A549 (cell line): Measurements from ENCODE around the gene LRRC63. TPM values are rescaled to one million over a fixed set of nuclear protein-coding genes. Genes with fewer than 3 reads are reported as not detected.
A peak's percentile ranks its signal among the peaks of the same experiment; 100 is the strongest.
"Not testable (repeated sequence)": the region's sequence is repeated elsewhere in the genome, so short reads cannot be mapped to it uniquely, and the experiment has no call there.

Source experiments
- ATAC-seq, 2 experiments: fragments of 200-7000 bp in 1 of 2; fragments of >200 bp in 1 of 2; cut with Nextera tagmentation in 1 of 2; cut with Tn5 transposase in 1 of 2; 3 replicates each; pipeline versions ENCODE4 v1.8.0 to v1.9.1; 2018 to 2020; ENCODE audit warnings: mild to moderate bottlenecking in 1 of 2, moderate library complexity in 1 of 2
- CTCF ChIA-PET: fragments of 300-600 bp; sonication (Branson Sonifier 250); formaldehyde crosslinking; extraction: SDS; loops from one replicate; lab custom pipeline; 2021; ENCODE audit warnings: antibody characterized with exemption, inconsistent platforms; lab: Yijun Ruan, JAX
- POLR2A ChIA-PET: fragments of 350-600 bp; formaldehyde crosslinking; extraction: SDS; loops from one replicate; lab custom pipeline; 2021; ENCODE audit warnings: antibody characterized with exemption, inconsistent platforms; lab: Yijun Ruan, JAX
- DNase-seq, 2 experiments: peaks; one replicate each; pipeline versions ENCODE4 v3.0.0 to v3.0.0-alpha.2; 2011 to 2016; ENCODE audit warnings: low read depth in 1 of 2, low spot score in 1 of 2
- FAIRE-seq: peaks from 2 replicates; lab custom pipeline; 2011; peaks lifted over from hg19 to GRCh38; lab: Jason Lieb, UNC
- H3K27ac ChIP-seq, 2 experiments: fragments of >200 bp; sonication (Bioruptor Twin); formaldehyde crosslinking; 3 replicates each; pipeline ENCODE4 v1.5.1; 2016 to 2017
- H3K4me1 ChIP-seq: fragments of >200 bp; sonication (Bioruptor Twin); formaldehyde crosslinking; 3 replicates; pipeline ENCODE4 v1.6.1; 2016
- H3K4me2 ChIP-seq: fragments of >200 bp; sonication (Bioruptor Twin); formaldehyde crosslinking; 3 replicates; pipeline ENCODE4 v1.6.1; 2016
- H3K4me3 ChIP-seq: fragments of >200 bp; sonication (Bioruptor Twin); formaldehyde crosslinking; 3 replicates; pipeline ENCODE4 v1.5.1; 2016
- H3K9me3 ChIP-seq: fragments of >200 bp; sonication (Bioruptor Twin); formaldehyde crosslinking; 3 replicates; pipeline ENCODE4 v1.6.1; 2016
- BHLHE40 ChIP-seq: IDR thresholded peaks from 2 replicates; pipeline ENCODE4 v1.6.1; 2012; ENCODE audit warnings: low read depth, low read length, inconsistent platforms
- CHD2 ChIP-seq: fragments of 150-350 bp; IDR thresholded peaks from 2 replicates; pipeline ENCODE4 v1.6.1; 2014; ENCODE audit warnings: low read length; ENCODE audit not compliant: partially characterized antibody
- CTCF ChIP-seq: fragments of >200 bp; sonication (Bioruptor Twin); formaldehyde crosslinking; IDR thresholded peaks from 3 replicates; pipeline ENCODE4 v1.5.1; 2016
- E2F6 ChIP-seq: IDR thresholded peaks from 2 replicates; pipeline ENCODE4 v1.6.1; 2012; ENCODE audit warnings: low read depth, borderline replicate concordance
- ESRRA ChIP-seq: fragments of 150-350 bp; IDR thresholded peaks from 2 replicates; pipeline ENCODE4 v1.6.1; 2014; ENCODE audit warnings: mild to moderate bottlenecking, low read length, borderline replicate concordance
- FOXS1 ChIP-seq: fragments of 250-450 bp; sonication (Bioruptor Pico); IDR thresholded peaks from 2 replicates; pipeline ENCODE4 v1.5.0; 2020; ENCODE audit warnings: mild to moderate bottlenecking, moderate library complexity
- GATA3 ChIP-seq: IDR thresholded peaks from 2 replicates; pipeline ENCODE4 v1.6.1; 2012; ENCODE audit warnings: borderline replicate concordance
- HES2 ChIP-seq: fragments of >200 bp; sonication (Bioruptor Twin); formaldehyde crosslinking; IDR thresholded peaks from 2 replicates; pipeline ENCODE4 v1.6.1; 2016
- HOXB5 ChIP-seq: fragments of 250-450 bp; sonication (Bioruptor Pico); IDR thresholded peaks from 2 replicates; pipeline ENCODE4 v1.5.0; 2020; ENCODE audit warnings: mild to moderate bottlenecking, moderate library complexity
- MAX ChIP-seq: IDR thresholded peaks from 2 replicates; pipeline ENCODE4 v1.6.1; 2012
- NFE2L2 ChIP-seq: fragments of 150-350 bp; conservative IDR thresholded peaks from 2 replicates; pipeline ENCODE4 v1.6.1; 2014; ENCODE audit warnings: low read length
- NPAS2 ChIP-seq: fragments of 250-450 bp; sonication (Bioruptor Pico); IDR thresholded peaks from 2 replicates; pipeline ENCODE4 v1.8.0; 2022; ENCODE audit warnings: mild to moderate bottlenecking, moderate library complexity, borderline replicate concordance
- PBX3 ChIP-seq: IDR thresholded peaks from 2 replicates; pipeline ENCODE4 v1.6.1; 2012
- PHF8 ChIP-seq: fragments of 200-600 bp; sonication (generic); IDR thresholded peaks from 2 replicates; pipeline ENCODE4 v1.6.1; 2016; ENCODE audit warnings: low read depth, mild to moderate bottlenecking, antibody characterized with exemption, moderate library complexity, borderline replicate concordance
- POLR2A ChIP-seq: IDR thresholded peaks from 2 replicates; pipeline ENCODE4 v1.6.1; 2012; ENCODE audit warnings: mild to moderate bottlenecking, low read length
- RARB ChIP-seq: fragments of 250-450 bp; sonication (Bioruptor Pico); IDR thresholded peaks from 2 replicates; pipeline ENCODE4 v1.8.0; 2021; ENCODE audit warnings: mild to moderate bottlenecking, moderate library complexity
- RFX5 ChIP-seq: fragments of 450-650 bp; IDR thresholded peaks from 2 replicates; pipeline ENCODE4 v1.7.1; 2014; ENCODE audit warnings: antibody characterized with exemption, mild to moderate bottlenecking, moderate library complexity
- SMC3 ChIP-seq: fragments of >200 bp; sonication (Bioruptor Twin); formaldehyde crosslinking; IDR thresholded peaks from 3 replicates; pipeline ENCODE4 v1.6.1; 2018; ENCODE audit warnings: inconsistent platforms
- SREBF2 ChIP-seq: fragments of 450-650 bp; IDR thresholded peaks from 2 replicates; pipeline ENCODE4 v1.6.1; 2014; ENCODE audit warnings: mild to moderate bottlenecking, moderate library complexity
- USF2 ChIP-seq: fragments of 450-650 bp; IDR thresholded peaks from 2 replicates; pipeline ENCODE4 v1.6.1; 2014; ENCODE audit warnings: antibody characterized with exemption
- ZSCAN20 ChIP-seq: fragments of 250-450 bp; sonication (Bioruptor Pico); IDR thresholded peaks from 2 replicates; pipeline ENCODE4 v1.8.0; 2022; ENCODE audit warnings: mild to moderate bottlenecking, moderate library complexity
- WGBS: methylation state at CpG from one replicate; pipeline ENCODE4 v1.1.6; 2017; ENCODE audit errors: missing lambda C conversion rate; 5-methylcytosine and 5-hydroxymethylcytosine counted together
- polyA minus RNA-seq: library from RNA; depleted of rRNA, polyadenylated mRNA; stranded (reverse); fragments of >200 nt; gene quantifications from 2 replicates; pipeline ENCODE4 v1.2.3, GENCODE V29; 2011; rRNA and poly(A)+ RNA removed
- polyA plus RNA-seq, 4 experiments: library from polyadenylated mRNA; depleted of rRNA in 3 of 4; stranded (reverse); fragments of >200 nt; fragmentation: RNase III in 1 of 4; extraction: RNeasy Plus Mini Kit Qiagen cat#74134 plus additional on column Dnase treatment in 1 of 4; gene quantifications; 2 replicates in 3 of 4; 3 replicates in 1 of 4; pipeline ENCODE4 v1.2.3, GENCODE V29; 2011 to 2017
- TF ChIP-seq, protein P1 (sequence below): fragments of 250-450 bp; sonication (Bioruptor Pico); IDR thresholded peaks from 2 replicates; pipeline ENCODE4 v1.5.0; 2021; ENCODE audit warnings: mild to moderate bottlenecking, moderate library complexity, borderline replicate concordance

Gene LRRC63, protein sequence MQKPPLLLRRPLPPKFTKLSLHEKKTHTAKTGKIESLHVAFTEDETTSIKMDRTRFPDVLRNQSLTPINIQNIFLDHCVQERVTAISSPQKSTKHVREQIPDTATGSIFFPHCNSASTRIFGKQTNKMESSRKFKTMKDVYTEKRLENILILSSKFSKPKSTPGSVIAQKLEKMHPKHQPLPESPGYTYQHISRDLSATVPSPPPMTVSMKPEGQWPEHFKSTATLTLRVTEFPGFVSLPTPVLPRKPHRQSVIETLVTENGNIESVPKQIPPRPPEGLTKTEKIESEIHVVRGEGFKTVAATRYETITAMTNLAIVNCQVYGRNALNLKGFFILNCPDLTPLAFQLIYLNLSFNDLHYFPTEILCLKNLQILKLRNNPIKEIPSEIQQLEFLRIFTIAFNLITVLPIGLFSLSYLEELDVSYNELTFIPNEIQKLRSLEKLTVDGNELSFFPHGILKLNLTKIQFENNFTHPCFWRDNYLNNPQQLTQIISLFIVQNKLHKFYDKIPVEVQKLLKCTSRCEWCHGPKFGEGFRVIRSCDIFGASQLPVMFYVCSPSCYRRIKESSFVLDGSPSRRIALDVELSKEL
- polyA plus RNA-seq (2011; rRNA removed) (0.19 and 0.26 TPM in 2 replicates), polyA plus RNA-seq (2017; fragmentation: RNase III; extraction: RNeasy Plus Mini Kit Qiagen cat#74134 plus additional on column Dnase treatment) (0.04 to 0.06 TPM in 2 of 3 replicates, not detected in the other), polyA minus RNA-seq (0.17 TPM in 1 of 2 replicates, not detected in the other)
- polyA plus RNA-seq (2012; cell fraction: cytosol; rRNA removed), result 0.03 and 0.09 TPM in 2 replicates
- polyA plus RNA-seq (2012; cell fraction: nucleus; rRNA removed), result 0.02 and 0.07 TPM in 2 replicates

DNA sequence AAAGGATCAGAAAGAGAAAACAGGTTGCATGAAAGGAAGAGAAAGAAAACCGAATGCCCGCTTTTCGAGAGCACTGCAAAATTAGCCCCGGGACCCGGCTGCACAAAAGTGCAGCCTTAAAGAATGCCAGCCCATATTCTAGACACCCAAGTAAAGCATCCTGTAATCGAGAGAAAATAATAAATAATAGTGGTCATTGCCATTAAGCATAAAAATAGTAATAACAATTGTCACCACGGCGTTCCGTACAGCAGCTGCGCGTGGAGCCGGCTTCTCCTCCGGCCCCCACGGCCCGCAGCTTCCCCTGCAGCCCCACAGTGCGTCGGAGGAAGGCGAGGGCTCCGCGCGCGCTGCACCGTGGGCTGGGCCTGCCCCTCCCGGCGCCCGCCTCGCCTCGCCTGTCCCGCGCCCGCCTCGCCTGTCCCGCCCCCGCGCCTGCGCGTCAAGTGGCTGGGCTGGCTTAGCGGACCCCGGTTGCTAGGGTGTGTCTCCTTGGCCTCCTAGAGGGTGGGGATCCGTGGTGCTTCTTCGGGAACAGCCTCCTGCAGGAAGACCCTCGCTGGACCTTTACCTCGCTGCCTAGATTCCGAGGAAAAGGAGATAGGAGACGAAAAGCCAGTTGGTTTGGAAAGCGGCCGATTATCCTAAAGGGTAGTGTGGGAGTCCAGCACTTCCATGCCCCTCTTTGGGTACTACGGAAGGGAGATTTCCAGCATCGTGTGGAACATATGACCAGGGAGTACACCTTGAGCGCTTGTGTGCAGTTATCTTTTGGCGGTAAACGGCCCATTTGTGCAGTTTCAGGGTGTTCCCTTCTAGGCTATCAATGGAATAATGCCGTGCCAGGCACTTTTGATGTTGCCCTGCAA lies at the start of gene LRRC63:
TSS of gene LRRC63 (plus strand) at position 446 of the 869 bp plus-strand sequence. CDS start 1,107 bp downstream, outside the sequence.
- FAIRE-seq (no peak), ATAC-seq (peak; percentile 99 to 100), DNase-seq (peak; percentile 38 to 69)
- ChIA-PET CTCF (no interaction called here), POLR2A (no interaction called here)
- H3K4me2 ChIP-seq, result peak within 1 kb of the TSS; percentile 93
- TF ChIP-seq FOXS1 (CRISPR knock-in tag) (no peak), NPAS2 (CRISPR knock-in tag) (no peak), MAX (peak; percentile 73), PHF8 (no peak), USF2 (no peak), SREBF2 (no peak), RARB (CRISPR knock-in tag) (no peak), NFE2L2 (no peak), ZSCAN20 (CRISPR knock-in tag) (no peak), PBX3 (no peak), E2F6 (peak; percentile 79), CTCF (no peak), BHLHE40 (no peak), RFX5 (no peak), HES2 (no peak), ESRRA (no peak), CHD2 (no peak), GATA3 (no peak), HOXB5 (CRISPR knock-in tag) (no peak), SMC3 (no peak), POLR2A (peak; percentile 35; the same call in 1 of the 2 replicates)
- TF ChIP-seq, protein P1, sequence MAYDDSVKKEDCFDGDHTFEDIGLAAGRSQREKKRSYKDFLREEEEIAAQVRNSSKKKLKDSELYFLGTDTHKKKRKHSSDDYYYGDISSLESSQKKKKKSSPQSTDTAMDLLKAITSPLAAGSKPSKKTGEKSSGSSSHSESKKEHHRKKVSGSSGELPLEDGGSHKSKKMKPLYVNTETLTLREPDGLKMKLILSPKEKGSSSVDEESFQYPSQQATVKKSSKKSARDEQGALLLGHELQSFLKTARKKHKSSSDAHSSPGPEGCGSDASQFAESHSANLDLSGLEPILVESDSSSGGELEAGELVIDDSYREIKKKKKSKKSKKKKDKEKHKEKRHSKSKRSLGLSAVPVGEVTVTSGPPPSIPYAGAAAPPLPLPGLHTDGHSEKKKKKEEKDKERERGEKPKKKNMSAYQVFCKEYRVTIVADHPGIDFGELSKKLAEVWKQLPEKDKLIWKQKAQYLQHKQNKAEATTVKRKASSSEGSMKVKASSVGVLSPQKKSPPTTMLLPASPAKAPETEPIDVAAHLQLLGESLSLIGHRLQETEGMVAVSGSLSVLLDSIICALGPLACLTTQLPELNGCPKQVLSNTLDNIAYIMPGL (CRISPR knock-in tag), result no peak
- 12% methylated on average over 16 of the region's 53 CpGs for WGBS
- peak within 1 kb of the TSS; percentile 54 to 74; a peak in 5 of 6 replicates for H3K27ac ChIP-seq
- peak within 1 kb of the TSS; percentile 43 for H3K4me3 ChIP-seq
- no peaks in the 10 kb centered on the region for H3K9me3 ChIP-seq
- H3K4me1 ChIP-seq, result 0 out of 3 replicates have a peak, but pooled peaks cover 3% of the 10 kb centered on the region

GRCh38 chr13:46162741-46163140 lies 49.0 kb upstream of the LRRC63 start:
- DNase-seq, POLR2A ChIA-PET, H3K9me3 ChIP-seq, H3K4me3 ChIP-seq, H3K4me2 ChIP-seq, ATAC-seq, FAIRE-seq, H3K4me1 ChIP-seq, H3K27ac ChIP-seq: not testable (repeated sequence)
- CTCF ChIA-PET, result interaction anchor here (1.3 kb wide), 1 partner anchor 355 kb away, joined by 3 read pairs; no protein-coding TSS in a partner anchor
- 86% methylated on average over 9 of the region's 36 CpGs for WGBS
